ENCODE data around the gene LINC01488. TPM values are rescaled to one million over a fixed set of nuclear protein-coding genes. Genes with fewer than 3 reads are reported as not detected.
A peak's percentile ranks its signal among the peaks of the same experiment; 100 is the strongest.

The LINC01488 gene
- total and polyA plus RNA-seq, 2 of the 13 experiments (the other 11 are each of a cell fraction or from before 2014, with no cell fraction given): 0.26 to 0.58 TPM

DNA sequence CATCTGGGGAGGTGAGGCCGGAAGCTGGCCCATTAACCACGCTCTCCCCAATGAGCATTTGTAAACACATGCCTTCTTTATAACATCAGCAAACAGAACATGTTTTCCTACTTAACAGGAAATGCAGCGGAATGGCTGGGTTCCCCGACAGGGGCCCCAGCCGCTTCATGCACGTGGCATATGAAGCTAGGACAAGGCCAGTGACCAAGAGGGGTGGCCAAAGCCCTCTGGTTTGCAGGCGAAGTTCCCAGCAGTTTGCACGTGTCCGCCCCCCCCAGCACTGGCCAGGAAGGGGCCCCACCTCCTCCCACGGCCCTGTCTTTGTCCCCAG lies 38.7 kb upstream of the LINC01488 start (continued):
- peak; percentile 92; the same call in 1 of the 2 replicates for TF ChIP-seq ZNF691 (CRISPR knock-in tag; IDR thresholded peaks at IDR 0.05; ENCODE audit: borderline replicate concordance, low read depth)
- no peak for TF ChIP-seq MAFG (CRISPR knock-in tag; IDR thresholded peaks at IDR 0.05)
- TF ChIP-seq ZNF773 (CRISPR knock-in tag; IDR thresholded peaks at IDR 0.05; ENCODE audit: borderline replicate concordance): no peak
- TF ChIP-seq ESRRA (CRISPR knock-in tag; IDR thresholded peaks at IDR 0.05; ENCODE audit: low read depth): no peak
- no peak for TF ChIP-seq MAFK (conservative IDR thresholded peaks at IDR 0.05 in 1 of 2, IDR thresholded peaks at IDR 0.05 in 1 of 2; ENCODE audit: low read length in 2 of 2)
- no peak for TF ChIP-seq ZSCAN12 (CRISPR knock-in tag; IDR thresholded peaks at IDR 0.05)
- TF ChIP-seq SNRNP70 (IDR thresholded peaks at IDR 0.05; ENCODE audit: low read depth, low read length): no peak
- peak; percentile 85; the same call in 1 of the 2 replicates for TF ChIP-seq ZNF563 (CRISPR knock-in tag; IDR thresholded peaks at IDR 0.05)
- no peak for TF ChIP-seq HNRNPK (IDR thresholded peaks at IDR 0.05; ENCODE audit: low read depth, low read length, poor library complexity, severe bottlenecking)
- TF ChIP-seq HIVEP1 (CRISPR knock-in tag; IDR thresholded peaks at IDR 0.05): peak; percentile 53; the same call in 1 of the 2 replicates
- TF ChIP-seq, protein P1, sequence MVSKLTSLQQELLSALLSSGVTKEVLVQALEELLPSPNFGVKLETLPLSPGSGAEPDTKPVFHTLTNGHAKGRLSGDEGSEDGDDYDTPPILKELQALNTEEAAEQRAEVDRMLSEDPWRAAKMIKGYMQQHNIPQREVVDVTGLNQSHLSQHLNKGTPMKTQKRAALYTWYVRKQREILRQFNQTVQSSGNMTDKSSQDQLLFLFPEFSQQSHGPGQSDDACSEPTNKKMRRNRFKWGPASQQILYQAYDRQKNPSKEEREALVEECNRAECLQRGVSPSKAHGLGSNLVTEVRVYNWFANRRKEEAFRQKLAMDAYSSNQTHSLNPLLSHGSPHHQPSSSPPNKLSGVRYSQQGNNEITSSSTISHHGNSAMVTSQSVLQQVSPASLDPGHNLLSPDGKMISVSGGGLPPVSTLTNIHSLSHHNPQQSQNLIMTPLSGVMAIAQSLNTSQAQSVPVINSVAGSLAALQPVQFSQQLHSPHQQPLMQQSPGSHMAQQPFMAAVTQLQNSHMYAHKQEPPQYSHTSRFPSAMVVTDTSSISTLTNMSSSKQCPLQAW (CRISPR knock-in tag; IDR thresholded peaks at IDR 0.05): peak; percentile 88
- 0 out of 2 replicates have a peak, but pooled peaks have one; percentile 66 for TF ChIP-seq ZMYM2 (CRISPR knock-in tag; IDR thresholded peaks at IDR 0.05)
- TF ChIP-seq EZH2 (conservative IDR thresholded peaks at IDR 0.05; ENCODE audit: low read depth, low read length): no peak
- TF ChIP-seq ARID5B (CRISPR knock-in tag; IDR thresholded peaks at IDR 0.05): peak; percentile 90
- TF ChIP-seq REXO4 (CRISPR knock-in tag; IDR thresholded peaks at IDR 0.05; ENCODE audit: borderline replicate concordance): peak; percentile 73; the same call in 1 of the 2 replicates
- TF ChIP-seq GMEB1 (CRISPR knock-in tag; IDR thresholded peaks at IDR 0.05; ENCODE audit: borderline replicate concordance): no peak; the same call in 1 of the 2 replicates
- TF ChIP-seq TARDBP (CRISPR knock-in tag; IDR thresholded peaks at IDR 0.05): peak; percentile 85
- TF ChIP-seq ATAD3A (CRISPR knock-in tag; IDR thresholded peaks at IDR 0.05): no peak
- TF ChIP-seq ZNF205 (CRISPR knock-in tag; IDR thresholded peaks at IDR 0.05): no peak
- TF ChIP-seq RFX1 (IDR thresholded peaks at IDR 0.05): no peak
- TF ChIP-seq NAIF1 (CRISPR knock-in tag; IDR thresholded peaks at IDR 0.05; ENCODE audit: borderline replicate concordance): no peak
- TF ChIP-seq JDP2 (CRISPR knock-in tag; IDR thresholded peaks at IDR 0.05; ENCODE audit: borderline replicate concordance): no peak
- no peak for TF ChIP-seq HNF4G (IDR thresholded peaks at IDR 0.05; ENCODE audit: borderline replicate concordance, low read depth, low read length)
- TF ChIP-seq HNF4G (CRISPR knock-in tag; IDR thresholded peaks at IDR 0.05; ENCODE audit: borderline replicate concordance, low read depth): no peak
